Measurements from ENCODE around the gene KLHDC7A.

- TF ChIP-seq POLR2A (IDR thresholded peaks at IDR 0.05) (no peak), CTCF (IDR thresholded peaks at IDR 0.05) (no peak)
These were observed 3.5 kb downstream of the KLHDC7A start for GRCh38 chr1:18484276-18484675.

Data from heart left ventricle (tissue), 13 donors.